Fibroblast of lung (primary cell): ENCODE results near the gene LARP7.
"Not testable (repeated sequence)": the region's sequence is repeated elsewhere in the genome, so short reads cannot be mapped to it uniquely, and the experiment has no call there.

ENCODE experiments used
- EZH2 ChIP-seq: IDR thresholded peaks from 2 replicates; pipeline ENCODE4 v1.5.1; 2012; ENCODE audit warnings: low read length, control low read depth, mild to moderate bottlenecking; ENCODE audit errors: missing control alignments
- TF ChIP-seq, protein P1 (sequence below), 2 donors: IDR thresholded peaks in 1 of 2; conservative IDR thresholded peaks in 1 of 2; 1 replicate in 1 of 2; 2 replicates in 1 of 2; pipeline ENCODE4 v1.5.1; 2011 to 2012; ENCODE audit warnings: low read length in 2 of 2, control low read depth in 1 of 2, inconsistent platforms in 1 of 2, low read depth in 1 of 2, mild to moderate bottlenecking in 1 of 2

DNA sequence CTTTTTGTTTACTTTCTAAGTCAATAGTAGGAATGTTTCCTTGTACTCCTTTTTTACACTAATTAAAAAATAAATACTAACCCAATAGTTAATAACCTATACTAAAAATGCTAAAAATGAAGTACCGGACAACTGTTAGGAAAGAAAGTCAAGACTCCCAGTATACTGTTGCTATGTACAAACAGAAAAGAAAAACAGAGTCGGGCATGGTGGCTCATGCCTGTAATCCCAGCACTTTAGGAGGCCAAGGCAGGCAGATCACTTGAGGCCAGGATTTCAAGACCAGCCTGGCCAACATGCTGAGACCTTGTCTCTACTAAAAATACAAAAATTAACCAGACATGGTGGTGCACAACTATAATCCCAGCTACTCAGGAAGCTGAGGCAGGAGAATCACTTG, 24.1 kb upstream of the LARP7 start:
- TF ChIP-seq, protein P1, sequence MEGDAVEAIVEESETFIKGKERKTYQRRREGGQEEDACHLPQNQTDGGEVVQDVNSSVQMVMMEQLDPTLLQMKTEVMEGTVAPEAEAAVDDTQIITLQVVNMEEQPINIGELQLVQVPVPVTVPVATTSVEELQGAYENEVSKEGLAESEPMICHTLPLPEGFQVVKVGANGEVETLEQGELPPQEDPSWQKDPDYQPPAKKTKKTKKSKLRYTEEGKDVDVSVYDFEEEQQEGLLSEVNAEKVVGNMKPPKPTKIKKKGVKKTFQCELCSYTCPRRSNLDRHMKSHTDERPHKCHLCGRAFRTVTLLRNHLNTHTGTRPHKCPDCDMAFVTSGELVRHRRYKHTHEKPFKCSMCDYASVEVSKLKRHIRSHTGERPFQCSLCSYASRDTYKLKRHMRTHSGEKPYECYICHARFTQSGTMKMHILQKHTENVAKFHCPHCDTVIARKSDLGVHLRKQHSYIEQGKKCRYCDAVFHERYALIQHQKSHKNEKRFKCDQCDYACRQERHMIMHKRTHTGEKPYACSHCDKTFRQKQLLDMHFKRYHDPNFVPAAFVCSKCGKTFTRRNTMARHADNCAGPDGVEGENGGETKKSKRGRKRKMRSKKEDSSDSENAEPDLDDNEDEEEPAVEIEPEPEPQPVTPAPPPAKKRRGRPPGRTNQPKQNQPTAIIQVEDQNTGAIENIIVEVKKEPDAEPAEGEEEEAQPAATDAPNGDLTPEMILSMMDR (conservative IDR thresholded peaks at IDR 0.05 in 1 of 2, IDR thresholded peaks at IDR 0.05 in 1 of 2; ENCODE audit: low read depth in 1 of 2, low read length in 2 of 2) = not testable (repeated sequence)
- not testable (repeated sequence) for TF ChIP-seq EZH2
